ENCODE results near the gene GREB1. TPM values are rescaled to one million over a fixed set of nuclear protein-coding genes. Genes with fewer than 3 reads are reported as not detected.

Gene GREB1
- total and polyA plus RNA-seq, 2 donors (not counting 1 experiment from before 2014, with no cell fraction given): 0.04 to 0.39 TPM

DNA sequence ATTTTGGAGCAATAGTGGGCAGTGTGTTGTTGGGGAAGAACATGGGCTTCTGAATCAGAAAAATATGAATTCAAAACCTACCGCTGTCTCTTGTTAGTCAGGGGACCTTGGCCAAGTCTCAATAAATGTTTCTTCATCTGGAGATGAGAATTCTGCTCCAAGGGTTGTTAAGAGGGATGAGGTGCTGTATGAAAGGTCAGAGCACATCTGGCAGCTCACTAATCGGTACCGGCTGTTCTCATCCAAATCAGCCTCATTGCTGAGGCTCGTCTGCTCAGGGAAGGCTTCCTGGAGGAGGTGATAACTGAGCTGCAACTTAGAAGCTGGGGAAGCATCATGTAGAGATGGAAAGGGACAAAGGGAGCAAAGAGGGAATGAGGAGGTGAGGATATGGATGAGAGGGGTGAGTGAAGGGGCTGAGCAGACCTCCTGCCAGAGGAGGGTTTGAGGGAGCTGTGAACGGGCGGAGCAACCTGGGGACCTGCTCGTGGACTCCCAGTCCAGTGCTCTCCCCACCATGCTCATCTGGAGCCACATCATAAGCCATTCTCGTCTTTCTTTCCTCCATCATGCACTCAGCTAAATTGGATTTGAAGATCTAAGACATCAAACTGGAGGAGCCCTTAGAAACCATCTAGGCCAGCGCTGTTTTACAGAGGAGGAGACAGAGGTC is 47.4 kb downstream of the GREB1 start:
- 96% methylated on average over 5 of the region's 9 CpGs for WGBS (ENCODE audit: insufficient coverage)
- no peak for TF ChIP-seq EZH2 (IDR thresholded peaks at IDR 0.05; ENCODE audit: borderline replicate concordance, insufficient read depth, low read depth, low read length, poor library complexity, severe bottlenecking)
- TF ChIP-seq, protein P1, sequence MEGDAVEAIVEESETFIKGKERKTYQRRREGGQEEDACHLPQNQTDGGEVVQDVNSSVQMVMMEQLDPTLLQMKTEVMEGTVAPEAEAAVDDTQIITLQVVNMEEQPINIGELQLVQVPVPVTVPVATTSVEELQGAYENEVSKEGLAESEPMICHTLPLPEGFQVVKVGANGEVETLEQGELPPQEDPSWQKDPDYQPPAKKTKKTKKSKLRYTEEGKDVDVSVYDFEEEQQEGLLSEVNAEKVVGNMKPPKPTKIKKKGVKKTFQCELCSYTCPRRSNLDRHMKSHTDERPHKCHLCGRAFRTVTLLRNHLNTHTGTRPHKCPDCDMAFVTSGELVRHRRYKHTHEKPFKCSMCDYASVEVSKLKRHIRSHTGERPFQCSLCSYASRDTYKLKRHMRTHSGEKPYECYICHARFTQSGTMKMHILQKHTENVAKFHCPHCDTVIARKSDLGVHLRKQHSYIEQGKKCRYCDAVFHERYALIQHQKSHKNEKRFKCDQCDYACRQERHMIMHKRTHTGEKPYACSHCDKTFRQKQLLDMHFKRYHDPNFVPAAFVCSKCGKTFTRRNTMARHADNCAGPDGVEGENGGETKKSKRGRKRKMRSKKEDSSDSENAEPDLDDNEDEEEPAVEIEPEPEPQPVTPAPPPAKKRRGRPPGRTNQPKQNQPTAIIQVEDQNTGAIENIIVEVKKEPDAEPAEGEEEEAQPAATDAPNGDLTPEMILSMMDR (IDR thresholded peaks at IDR 0.05): no peak
- intact Hi-C loops (cut with micrococcal nuclease): loop anchor here (5.0 kb wide), 1 partner anchor 349 kb away; no protein-coding TSS in a partner anchor

More for the DNA sequence above, 47.4 kb downstream of the GREB1 start:
- DNase-seq (no peak), ATAC-seq (ENCODE audit: low read depth) (no peak)
- CTCF ChIA-PET: interaction anchor here (2.7 to 4.4 kb wide), 3 partner anchors 13 to 449 kb away, joined by 10 to 51 read pairs (median 13); a partner anchor contains a TSS
- no peak overlapping the region for H3K27ac ChIP-seq (ENCODE audit: low read length in 2 of 2)
- Mint-ChIP-seq H3K27me3 (peaks cover 12% of the 10 kb centered on the region), H3K27ac (no peak overlapping the region), H3K9me3 (ENCODE audit: insufficient read depth) (no peaks in the 10 kb centered on the region), H3K4me1 (no peaks in the 10 kb centered on the region), H3K4me3 (no peak overlapping the region)
- no peak overlapping the region for H3K4me2 ChIP-seq (replicated peaks; ENCODE audit: low read depth, low read length, poor library complexity, severe bottlenecking)
- H3K27me3 ChIP-seq (replicated peaks in 1 of 4; ENCODE audit: control extremely low read depth in 1 of 4, control insufficient read depth in 3 of 4, insufficient read depth in 4 of 4, low read length in 3 of 4): peaks cover 0 to 11% (median 3%) of the 10 kb centered on the region in 4 experiments
- H3K4me1 ChIP-seq (ENCODE audit: control insufficient read depth in 2 of 2, insufficient read depth in 2 of 2, low read length in 2 of 2): no peaks in the 10 kb centered on the region
- no peak overlapping the region for H3K9ac ChIP-seq (ENCODE audit: low read length)
- no peaks in the 10 kb centered on the region for H3K36me3 ChIP-seq (replicated peaks in 1 of 2; ENCODE audit: control extremely low read depth in 1 of 2, control insufficient read depth in 1 of 2, extremely low read depth in 1 of 2, insufficient read depth in 2 of 2, low read length in 1 of 2)
- no peak overlapping the region for H3K4me3 ChIP-seq (ENCODE audit: control extremely low read depth in 1 of 5, extremely low read depth in 1 of 5, insufficient read depth in 1 of 5, low read depth in 2 of 5, low read length in 4 of 5)
- H3K9me3 ChIP-seq (ENCODE audit: control extremely low read depth in 1 of 3, control insufficient read depth in 2 of 3, insufficient read depth in 1 of 3, low read length in 2 of 3): no peaks in the 10 kb centered on the region
- H3K79me2 ChIP-seq (ENCODE audit: control insufficient read depth, insufficient read depth, low read length): no peaks in the 10 kb centered on the region
- no peak overlapping the region for H2AFZ ChIP-seq (ENCODE audit: insufficient read depth, low read depth, low read length, poor library complexity, severe bottlenecking)
- no peaks in the 10 kb centered on the region for H4K20me1 ChIP-seq (ENCODE audit: control insufficient read depth, insufficient read depth, low read length, poor library complexity, severe bottlenecking)
- POLR2A ChIA-PET: no interaction called here

Data from B cell (primary cell).